Epithelial cell of prostate (primary cell): ENCODE measurements around the gene PRDX2.
"Not testable (repeated sequence)": the region's sequence is repeated elsewhere in the genome, so short reads cannot be mapped to it uniquely, and the experiment has no call there.

Experiments
- DNase-seq: peaks from one replicate; pipeline ENCODE4 v3.0.0-alpha.2; 2011; ENCODE audit warnings: low read depth, low spot score
- H3K27ac ChIP-seq: fragments of 450-650 bp; 2 replicates; pipeline ENCODE4 v1.5.1; 2017; ENCODE audit warnings: mild to moderate bottlenecking

PRDX2 gene

GRCh38 chr19:12801466-12802266 is at the start of gene PRDX2, which contains the start of gene THSD8:
Gene PRDX2, minus strand, starts transcription at chr19:12801800. Its CDS starts 539 bp downstream, at chr19:12801261.
Gene THSD8, plus strand, starts transcription at chr19:12802069. Its CDS starts 3 bp downstream, at chr19:12802072.
- DNase-seq = no peak
- no peak within 1 kb of the TSS for H3K27ac ChIP-seq

- no peak overlapping the region for H3K27ac ChIP-seq
- peak; percentile 56 for DNase-seq
These were observed 45.8 kb upstream of the PRDX2 start for GRCh38 chr19:12847159-12848139.

DNA sequence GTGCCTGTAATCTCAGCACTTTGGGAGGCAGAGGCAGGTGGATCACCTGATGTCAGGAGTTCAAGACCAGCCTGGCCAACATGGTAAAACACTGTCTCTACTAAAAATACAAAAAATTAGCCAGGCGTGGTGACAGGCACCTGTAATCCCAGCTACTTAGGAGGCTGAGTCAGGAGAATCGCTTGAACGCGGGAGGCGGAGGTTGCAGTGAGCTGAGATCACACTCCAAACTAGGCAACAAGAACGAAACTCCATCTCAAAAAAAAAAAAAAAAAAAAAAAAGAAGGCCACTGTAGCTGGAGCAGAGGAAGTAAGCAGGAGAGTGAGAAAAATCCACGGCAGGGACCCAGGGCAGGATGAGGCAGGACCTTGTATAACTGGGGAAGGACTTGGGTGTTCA is 45.0 kb upstream of the PRDX2 start:
- not testable (repeated sequence) for H3K27ac ChIP-seq

GRCh38 chr19:12843999-12844732 is 42.6 kb upstream of the PRDX2 start:
- no peak overlapping the region for H3K27ac ChIP-seq
- DNase-seq = no peak

More for the DNA sequence above, 45.0 kb upstream of the PRDX2 start:
- not testable (repeated sequence) for DNase-seq

DNA sequence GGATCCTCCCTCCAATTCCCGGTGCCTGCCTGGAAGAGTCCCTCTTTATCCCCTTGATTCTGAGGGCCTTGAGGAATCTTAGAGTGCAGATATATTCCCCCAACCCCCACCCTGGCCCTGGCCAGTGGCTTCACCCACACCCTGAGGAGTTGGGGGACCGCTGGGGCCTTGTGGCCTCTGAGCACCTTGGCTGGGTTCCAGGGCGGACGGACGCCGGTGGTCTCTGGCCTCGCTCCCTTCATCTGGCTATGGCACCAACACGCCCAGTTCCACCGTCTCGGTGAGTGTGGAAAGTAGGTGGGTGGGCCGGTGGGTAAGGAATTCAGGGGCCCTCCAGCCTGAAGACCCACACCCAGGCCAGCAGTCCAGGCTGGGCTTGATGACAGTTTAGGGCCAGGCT is 41.7 kb upstream of the PRDX2 start:
- no peak for DNase-seq

GRCh38 chr19:12842511-12842910 is 40.9 kb upstream of the PRDX2 start:
- H3K27ac ChIP-seq = no peak overlapping the region
- no peak for DNase-seq

More for the DNA sequence above, 41.7 kb upstream of the PRDX2 start:
- no peak overlapping the region for H3K27ac ChIP-seq

GRCh38 chr19:12841094-12841493 is 39.5 kb upstream of the PRDX2 start:
- no peak for DNase-seq
- H3K27ac ChIP-seq = no peak overlapping the region

GRCh38 chr19:12840091-12841079 is 38.8 kb upstream of the PRDX2 start:
- peak; percentile 43 for DNase-seq
- no peak overlapping the region for H3K27ac ChIP-seq

DNA sequence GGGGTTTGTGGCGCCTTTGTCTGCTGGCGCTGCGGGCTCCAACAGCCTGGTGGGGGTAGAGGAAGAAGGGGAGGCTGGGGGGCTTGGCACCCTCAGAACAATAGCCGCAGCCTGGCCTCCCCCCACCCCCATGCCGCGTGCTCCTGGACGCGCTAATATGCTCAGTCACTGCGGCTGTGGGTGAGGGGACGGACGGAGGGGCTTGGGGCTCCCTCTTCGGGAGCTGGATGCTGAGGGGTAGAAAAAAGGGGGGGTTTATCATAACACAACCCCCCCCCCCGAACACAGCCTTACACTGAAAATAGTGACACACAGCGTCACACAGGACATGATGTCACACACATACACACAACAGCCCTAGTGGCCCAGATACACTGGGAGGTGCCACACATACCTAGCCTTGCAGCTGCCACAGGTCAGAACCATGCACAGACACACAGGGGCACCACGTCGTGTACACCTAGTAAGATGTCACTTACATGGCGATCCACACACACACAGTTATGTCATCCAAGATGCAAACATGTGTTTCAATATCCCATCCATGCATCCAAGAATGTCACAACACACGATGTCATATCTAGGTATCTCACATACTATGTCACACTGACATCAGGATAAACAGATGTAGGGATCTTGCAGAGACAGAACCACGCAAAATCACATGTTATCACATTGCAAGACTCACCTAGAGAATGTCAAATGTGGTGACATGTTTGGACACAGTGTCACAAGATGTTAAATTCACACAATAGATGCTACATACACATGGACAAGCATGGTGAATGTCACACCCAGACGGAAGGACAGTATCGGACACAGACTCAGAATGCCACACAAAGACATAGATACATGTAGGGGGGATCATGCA is 37.5 kb upstream of the PRDX2 start:
- H3K27ac ChIP-seq = no peak overlapping the region
- DNase-seq = no peak

- no peak within 1 kb of the TSS for H3K27ac ChIP-seq
- no peak for DNase-seq
These were observed 36.7 kb upstream of the PRDX2 start, which contains the start of gene MAST1 for GRCh38 chr19:12838182-12838885. Gene MAST1, plus strand, starts transcription at chr19:12838515. Its CDS starts 58 bp downstream, at chr19:12838573.

GRCh38 chr19:12837225-12837624 is 35.6 kb upstream of the PRDX2 start:
- H3K27ac ChIP-seq = no peak overlapping the region
- DNase-seq = peak; percentile 36

GRCh38 chr19:12836529-12836863 is 34.9 kb upstream of the PRDX2 start:
- H3K27ac ChIP-seq = no peak overlapping the region
- no peak for DNase-seq

DNA sequence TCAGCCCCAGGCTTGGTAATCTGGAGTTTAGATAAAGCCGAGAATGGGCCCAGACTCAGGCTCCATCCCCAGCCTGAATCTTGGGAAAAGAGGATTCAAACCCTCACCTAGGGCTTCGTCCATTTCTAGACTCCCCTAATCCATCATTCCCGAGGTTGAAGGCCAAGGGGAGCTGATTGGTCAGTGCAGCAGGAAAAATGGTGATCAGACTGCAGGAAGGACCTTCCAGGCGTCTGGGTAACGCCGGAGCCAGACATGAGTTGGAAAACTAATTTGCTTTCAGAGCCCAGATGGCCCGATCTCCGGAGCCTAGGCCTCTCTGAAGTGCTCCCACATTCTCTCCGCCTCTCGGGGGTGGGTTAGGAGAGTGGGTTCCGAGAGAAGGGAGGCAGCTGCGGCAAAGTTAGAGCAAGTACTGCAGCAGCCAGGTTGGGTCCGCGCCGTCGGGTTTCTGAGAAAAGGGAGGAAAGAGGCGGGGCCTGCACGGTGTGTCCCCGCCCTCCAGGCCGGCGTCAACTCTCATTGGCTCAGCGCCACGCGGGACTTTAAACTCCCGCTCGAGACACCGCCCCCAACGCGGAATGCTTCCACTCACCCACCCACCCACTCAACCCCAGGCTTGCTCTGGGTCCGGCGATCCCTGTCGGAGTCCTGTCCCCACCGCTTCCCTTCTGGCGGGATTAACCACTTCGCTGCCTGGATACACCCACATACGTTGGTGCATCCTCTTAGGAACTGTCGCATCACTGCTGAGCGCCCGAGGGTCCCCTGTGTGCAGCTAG is 33.6 kb upstream of the PRDX2 start:
- H3K27ac ChIP-seq = no peak overlapping the region
- no peak for DNase-seq

DNA sequence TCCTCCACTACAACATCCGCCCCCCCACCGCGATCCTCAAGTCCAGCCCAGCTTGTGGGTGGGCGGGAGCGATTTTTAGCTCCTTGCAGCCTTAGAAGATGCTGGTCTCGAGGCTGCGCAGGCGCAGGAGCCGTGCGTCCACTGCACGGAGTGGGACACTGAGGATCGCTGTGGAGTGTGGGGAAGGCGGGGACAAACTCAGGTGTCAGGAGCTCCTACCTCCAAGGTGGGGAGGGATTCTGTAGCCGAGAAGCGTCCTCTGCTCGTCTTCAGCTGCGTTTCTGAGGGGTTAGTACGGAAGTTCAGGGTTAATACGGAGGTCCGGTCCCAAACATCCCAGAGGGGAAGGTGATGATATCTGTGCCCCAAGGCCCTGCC is 33.0 kb upstream of the PRDX2 start, which contains the start of gene RTBDN:
RTBDN (minus strand) TSS at position 14 of the 378 bp plus-strand sequence. CDS start 4,600 bp downstream, outside the sequence.
- H3K27ac ChIP-seq = no peak within 1 kb of the TSS
- no peak for DNase-seq

- no peak for DNase-seq
- no peak overlapping the region for H3K27ac ChIP-seq
These were observed 32.4 kb upstream of the PRDX2 start for GRCh38 chr19:12833738-12834565.

DNA sequence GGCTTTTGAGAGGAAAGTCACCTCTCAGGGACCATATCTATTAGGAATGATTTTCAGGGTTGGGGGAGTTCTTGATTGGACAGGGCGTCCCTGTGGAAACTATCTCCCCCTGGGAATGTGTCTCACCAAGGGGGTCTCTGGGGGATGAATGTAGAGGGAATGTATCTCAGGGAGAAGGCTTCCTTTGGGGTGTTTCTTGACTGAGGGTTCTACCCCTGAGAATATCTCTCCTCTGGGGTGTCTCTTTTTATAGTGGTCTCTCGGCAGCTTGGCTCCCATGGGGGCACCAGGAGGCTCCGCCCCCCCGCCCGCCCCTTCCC is 31.8 kb upstream of the PRDX2 start:
- DNase-seq = no peak
- H3K27ac ChIP-seq = no peak overlapping the region
